ENCODE data around the gene IZUMO4. TPM values are rescaled to one million over a fixed set of nuclear protein-coding genes. Genes with fewer than 3 reads are reported as not detected.

Gene IZUMO4
- total and polyA plus RNA-seq, 2 donors (not counting 1 experiment from before 2014, with no cell fraction given), result 34.8 to 93.9 TPM

- H3K4me3 Mint-ChIP-seq, result no peak overlapping the region
- H3K27ac Mint-ChIP-seq, result peak overlapping the region; percentile 75
- POLR2A ChIA-PET, result interaction anchor here (0.6 to 8.2 kb wide), 8 partner anchors 8 to 41 kb away, joined by 3 to 123 read pairs (median 23); partner anchors contain the start of genes IZUMO4 and MOB3A
These were observed 42.9 kb upstream of the IZUMO4 start for GRCh38 chr19:2053601-2054389.

More at GRCh38 chr19:2053601-2054389, 42.9 kb upstream of the IZUMO4 start:
- 93% methylated on average over 21 of the region's 24 CpGs for WGBS (ENCODE audit: insufficient coverage)
- Mint-ChIP-seq H3K9me3 (ENCODE audit: insufficient read depth) (no peaks in the 10 kb centered on the region), H3K4me1 (peaks cover 64% of the 10 kb centered on the region), H3K27me3 (no peaks in the 10 kb centered on the region)
- H3K4me3 ChIP-seq (ENCODE audit: control extremely low read depth in 1 of 5, extremely low read depth in 1 of 5, insufficient read depth in 1 of 5, low read depth in 2 of 5, low read length in 4 of 5), result no peak overlapping the region
- peaks cover 20% of the 10 kb centered on the region for H4K20me1 ChIP-seq (ENCODE audit: control insufficient read depth, insufficient read depth, low read length, poor library complexity, severe bottlenecking)
- no peak overlapping the region for H3K9ac ChIP-seq (ENCODE audit: low read length)
- TF ChIP-seq CTCF (IDR thresholded peaks at IDR 0.05), result no peak
- no peak for TF ChIP-seq EZH2 (IDR thresholded peaks at IDR 0.05; ENCODE audit: borderline replicate concordance, insufficient read depth, low read depth, low read length, poor library complexity, severe bottlenecking)
- peak overlapping the region; percentile 99 for H3K27ac ChIP-seq (ENCODE audit: low read length in 2 of 2)
- H3K27me3 ChIP-seq (replicated peaks in 1 of 4; ENCODE audit: control extremely low read depth in 1 of 4, control insufficient read depth in 3 of 4, insufficient read depth in 4 of 4, low read length in 3 of 4), result no peaks in the 10 kb centered on the region
- DNase-seq, result no peak
- intact Hi-C loops (cut with micrococcal nuclease), result loop anchor here (2.0 kb wide), 1 partner anchor 15 kb away; no protein-coding TSS in a partner anchor
- H3K36me3 ChIP-seq (replicated peaks in 1 of 2; ENCODE audit: control extremely low read depth in 1 of 2, control insufficient read depth in 1 of 2, extremely low read depth in 1 of 2, insufficient read depth in 2 of 2, low read length in 1 of 2), result peaks cover 0 to 12% of the 10 kb centered on the region in 2 experiments
- peaks cover 29% of the 10 kb centered on the region for H3K79me2 ChIP-seq (ENCODE audit: control insufficient read depth, insufficient read depth, low read length)
- H2AFZ ChIP-seq (ENCODE audit: insufficient read depth, low read depth, low read length, poor library complexity, severe bottlenecking), result no peak overlapping the region
- CTCF ChIA-PET, result interaction anchor here (0.8 to 2.9 kb wide), 3 partner anchors 32 to 207 kb away, joined by 3 to 51 read pairs (median 29); no protein-coding TSS in a partner anchor
- H3K9me3 ChIP-seq (ENCODE audit: control extremely low read depth in 1 of 3, control insufficient read depth in 2 of 3, insufficient read depth in 1 of 3, low read length in 2 of 3), result peaks cover 0 to 3% (median 0%) of the 10 kb centered on the region in 3 donors
- peaks cover 70 to 83% of the 10 kb centered on the region in 2 donors for H3K4me1 ChIP-seq (ENCODE audit: control insufficient read depth in 2 of 2, insufficient read depth in 2 of 2, low read length in 2 of 2)
- no peak for ATAC-seq (ENCODE audit: low read depth)
- peak overlapping the region; percentile 2 for H3K4me2 ChIP-seq (replicated peaks; ENCODE audit: low read depth, low read length, poor library complexity, severe bottlenecking)

All from B cell (primary cell).